GM12801 (cell line): Measurements from ENCODE around the gene PHACTR1.

Source experiments
- CTCF ChIP-seq: IDR thresholded peaks from one replicate; pipeline ENCODE4 v1.5.1; 2011; ENCODE audit warnings: control low read depth; ENCODE audit not compliant: insufficient read length; ENCODE audit errors: extremely low read depth

The PHACTR1 gene

DNA sequence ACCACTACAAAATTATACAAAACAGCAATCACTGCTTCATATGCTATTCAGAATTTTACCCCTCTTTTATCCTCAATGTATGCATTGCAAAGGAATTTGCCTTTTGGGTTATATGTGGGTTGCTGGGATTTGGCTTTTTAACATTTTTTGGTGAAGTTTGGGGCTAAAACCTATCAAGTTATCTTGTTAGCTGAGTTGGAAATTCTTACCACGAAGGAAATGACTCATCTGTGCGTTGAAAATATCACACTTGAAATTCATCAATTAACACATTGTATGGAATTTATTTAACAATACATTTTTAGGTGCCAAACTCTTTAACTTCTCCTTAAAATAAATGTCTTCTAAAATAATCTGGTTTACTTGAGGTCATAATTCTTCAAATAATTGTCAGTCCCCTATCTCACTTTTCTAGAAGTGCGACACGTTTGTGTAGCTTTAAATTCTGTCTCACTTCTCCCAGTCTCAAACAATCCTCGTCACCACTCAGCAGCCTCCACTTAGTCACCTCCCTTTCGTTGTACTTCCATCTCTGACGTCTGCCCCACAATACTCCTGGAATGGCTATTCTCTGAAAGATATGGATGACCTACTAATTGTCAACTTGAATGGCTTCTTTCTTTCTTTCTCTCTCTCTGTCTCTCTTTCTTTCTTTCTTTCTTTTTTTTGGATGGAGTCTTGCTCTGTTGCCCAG is 88.5 kb downstream of the PHACTR1 start:
- TF ChIP-seq CTCF, result no peak

GRCh38 chr6:12806136-12806535 is 89.6 kb downstream of the PHACTR1 start:
- TF ChIP-seq CTCF, result no peak

- TF ChIP-seq CTCF, result no peak
These were observed 90.2 kb downstream of the PHACTR1 start for GRCh38 chr6:12806796-12807195.

DNA sequence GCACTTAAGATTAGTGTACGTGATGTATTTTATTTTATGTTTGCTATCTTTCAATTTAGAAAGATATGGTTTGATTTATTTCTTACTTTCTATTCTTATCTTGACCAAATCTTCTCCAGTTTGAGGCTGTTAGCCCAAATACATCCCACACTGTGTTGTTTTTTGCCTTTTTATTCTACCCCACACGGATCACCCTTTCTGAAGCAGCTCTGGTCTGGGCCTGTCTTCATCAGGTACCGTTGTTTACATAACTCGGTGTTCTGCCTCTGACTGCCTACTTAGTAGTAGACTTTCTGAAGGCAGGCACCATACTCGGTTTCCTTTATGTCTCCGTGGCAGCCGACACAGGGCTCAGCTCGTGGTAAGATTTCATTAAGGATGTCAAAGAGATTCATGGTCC is 95.0 kb downstream of the PHACTR1 start:
- no peak for TF ChIP-seq CTCF

- TF ChIP-seq CTCF, result no peak
These were observed 96.8 kb downstream of the PHACTR1 start for GRCh38 chr6:12813321-12813720.

- TF ChIP-seq CTCF, result no peak
These were observed 97.4 kb downstream of the PHACTR1 start for GRCh38 chr6:12814015-12814414.

DNA sequence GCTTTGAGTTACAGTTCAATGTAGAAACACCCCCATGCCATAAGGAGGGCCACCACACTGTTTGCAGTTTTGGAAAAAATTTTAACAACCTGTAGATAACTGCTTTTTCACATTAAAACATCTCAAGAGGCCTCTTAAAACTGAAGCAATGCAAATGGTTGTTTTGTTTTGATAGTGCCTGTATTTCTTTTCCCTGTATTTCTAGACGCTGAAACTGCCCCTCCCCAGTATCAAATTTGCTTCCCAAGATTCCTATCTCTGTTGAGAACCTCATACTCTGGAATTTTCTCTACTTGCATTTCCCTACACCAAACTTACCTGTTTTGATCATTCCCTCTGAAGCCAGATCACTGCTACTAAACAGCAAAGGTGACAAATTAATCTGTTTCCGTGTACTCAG is 98.5 kb downstream of the PHACTR1 start:
- no peak for TF ChIP-seq CTCF
